ENCODE measurements around the gene SH3RF3.

Gene SH3RF3

DNA sequence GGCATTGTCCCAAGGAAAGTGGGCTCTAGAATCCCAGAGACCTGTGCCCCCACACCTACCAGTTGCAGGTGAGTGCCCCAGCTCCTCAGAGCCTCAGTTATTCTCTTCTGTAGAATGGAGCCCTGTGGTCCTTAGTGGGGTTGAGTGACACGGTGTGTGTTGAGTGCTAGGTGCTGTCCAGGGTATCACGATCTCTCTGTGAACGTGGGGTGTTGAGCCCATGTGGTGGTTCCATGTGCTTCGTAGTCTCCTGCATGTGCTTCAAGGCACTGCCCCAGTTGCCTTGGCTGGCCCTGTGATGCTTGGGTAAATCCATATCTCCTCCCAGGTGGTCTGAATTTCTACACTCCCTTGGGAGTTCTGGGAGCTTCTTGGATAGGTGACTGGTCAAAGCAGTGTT is 54.9 kb downstream of the SH3RF3 start:
- no peak for DNase-seq (ENCODE audit: low read depth)

DNA sequence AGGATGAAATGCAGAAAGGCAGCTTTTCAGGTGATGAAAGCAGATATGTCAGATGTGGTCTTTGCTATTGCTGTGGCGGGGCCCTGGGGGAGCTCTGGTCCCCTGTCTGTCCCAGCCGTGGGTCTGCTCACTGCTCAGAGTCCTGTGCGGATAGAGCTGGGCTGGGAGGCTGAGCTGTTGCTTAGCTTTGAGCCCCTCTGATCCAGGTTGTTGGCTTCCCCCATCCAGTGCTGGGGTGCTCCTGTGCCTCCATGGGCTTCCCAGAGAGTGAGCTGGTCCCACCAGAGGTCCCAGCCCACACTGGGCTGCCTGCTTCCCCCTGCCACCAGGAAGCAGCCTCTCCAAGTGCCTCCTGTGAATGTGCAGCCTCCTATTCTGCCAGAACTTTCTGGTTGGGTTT is 55.4 kb downstream of the SH3RF3 start:
- no peak for DNase-seq (ENCODE audit: low read depth)

DNA sequence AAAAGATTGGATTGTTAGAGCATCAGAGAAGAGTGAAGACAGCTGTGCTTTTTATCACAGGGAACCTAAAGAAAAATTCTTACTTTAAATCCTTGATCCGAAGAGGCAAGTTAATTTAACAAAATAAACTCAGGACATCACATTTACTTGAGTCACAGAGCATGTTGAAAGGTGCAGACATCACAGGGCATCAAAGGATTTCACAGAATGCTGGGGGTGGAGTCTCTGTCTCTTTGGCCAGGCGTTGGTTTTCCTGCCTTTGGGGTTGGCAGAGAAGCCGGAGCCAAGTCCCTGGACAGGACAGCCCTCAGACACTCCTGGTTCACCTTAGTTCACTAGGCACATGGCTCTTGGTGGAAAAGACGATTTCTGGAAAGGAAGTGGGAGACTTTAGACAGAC is 56.3 kb downstream of the SH3RF3 start:
- DNase-seq (ENCODE audit: low read depth) = no peak

DNA sequence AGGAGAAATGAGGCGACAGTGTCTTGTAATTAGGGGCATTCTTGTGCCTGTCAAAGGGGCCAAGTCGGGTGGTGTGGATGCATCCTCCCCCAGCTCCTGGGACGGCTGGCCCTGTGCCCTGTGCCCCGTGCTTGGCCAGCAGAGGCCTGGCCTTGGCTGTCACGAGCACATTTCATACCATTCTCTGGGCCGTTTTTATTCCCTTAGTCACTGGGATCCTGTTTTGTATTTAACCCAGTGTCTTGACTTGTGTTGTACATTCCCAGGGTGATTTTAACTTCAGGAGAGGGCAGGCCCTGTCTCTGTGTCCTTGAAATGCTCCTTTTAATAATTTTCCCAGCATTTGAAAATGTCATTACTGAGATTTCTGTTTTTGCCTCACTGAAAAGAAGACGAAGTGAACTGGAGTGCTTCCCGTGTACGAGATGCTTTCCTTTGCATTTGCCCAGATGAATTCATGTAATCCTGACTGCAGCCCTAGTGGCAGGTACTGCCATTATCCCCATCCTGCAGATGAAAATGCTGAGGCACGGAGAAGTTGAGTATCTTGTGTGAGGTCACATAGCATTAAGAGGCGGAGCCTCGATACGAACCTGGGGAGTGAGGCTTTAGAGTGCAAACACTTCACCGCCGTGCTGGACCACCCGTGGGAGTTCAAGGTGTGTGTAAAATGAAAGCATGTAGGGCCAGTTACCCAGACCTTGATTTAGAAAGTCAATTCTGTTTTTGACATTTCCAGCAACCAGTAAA is 57.0 kb downstream of the SH3RF3 start:
- DNase-seq (ENCODE audit: low read depth) = no peak

- DNase-seq (ENCODE audit: low read depth) = no peak
Observed at GRCh38 chr2:109186656-109187250, 57.7 kb downstream of the SH3RF3 start.

DNA sequence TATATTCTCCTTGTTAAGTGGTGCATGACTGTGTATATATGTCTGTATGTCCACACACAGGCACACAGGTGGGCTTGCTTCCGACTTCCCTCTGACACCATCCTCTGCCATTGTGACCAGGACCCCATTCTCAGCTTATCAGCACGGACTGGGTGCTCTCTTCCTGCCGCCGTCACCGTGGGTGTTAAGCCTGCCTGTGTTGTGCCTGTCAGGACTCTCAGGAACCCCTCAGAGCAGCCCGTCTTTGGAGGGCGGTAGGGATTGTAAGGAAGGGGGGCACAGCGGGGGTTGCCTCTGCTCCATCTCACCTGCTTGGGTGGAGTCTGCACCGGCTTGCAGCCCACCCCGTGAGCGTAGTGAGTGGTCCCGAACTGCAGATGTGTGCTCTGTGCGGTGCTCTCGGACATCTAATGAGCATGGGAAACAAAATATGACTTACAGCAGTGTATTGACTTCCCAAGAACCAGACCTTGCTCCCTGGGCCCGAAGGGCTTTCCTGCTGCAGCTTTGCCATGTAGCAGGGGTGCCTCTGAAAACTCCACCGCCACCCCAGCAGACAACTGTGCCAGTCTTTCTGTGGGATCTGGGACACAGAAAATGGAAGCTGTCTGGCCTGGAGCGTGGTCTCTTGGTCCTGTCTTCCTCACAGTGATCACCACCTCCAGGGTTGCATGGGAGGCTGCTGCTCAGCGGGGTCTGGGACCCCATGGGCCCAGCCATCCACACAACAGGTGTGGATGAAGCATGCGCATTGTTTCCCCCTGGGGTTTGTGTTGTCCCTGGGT is 58.9 kb downstream of the SH3RF3 start:
- no peak for DNase-seq (ENCODE audit: low read depth)

DNA sequence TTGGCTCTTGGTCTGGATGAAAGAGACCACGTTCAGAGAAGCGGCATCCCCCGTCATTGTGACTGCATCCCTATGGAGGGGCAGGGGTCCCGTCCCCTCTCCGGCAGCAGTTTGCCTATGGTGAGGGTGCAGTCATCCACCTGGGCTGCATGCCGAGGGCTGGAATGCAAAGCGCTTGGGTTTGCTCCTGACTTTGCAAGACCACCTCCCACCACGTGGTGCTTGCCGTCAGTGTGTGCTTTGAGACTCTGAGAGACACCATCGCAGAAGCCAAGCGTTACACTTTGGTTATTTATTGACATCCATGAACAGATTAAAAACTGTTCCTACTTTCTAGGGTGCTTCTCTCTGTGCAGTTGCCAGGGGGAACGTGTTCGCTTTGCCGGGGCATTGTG is 59.5 kb downstream of the SH3RF3 start:
- DNase-seq (ENCODE audit: low read depth) = no peak

GRCh38 chr2:109188898-109189297 is 59.9 kb downstream of the SH3RF3 start:
- DNase-seq (ENCODE audit: low read depth) = no peak

GRCh38 chr2:109189751-109190150 is 60.7 kb downstream of the SH3RF3 start:
- DNase-seq (ENCODE audit: low read depth) = no peak

- no peak for DNase-seq (ENCODE audit: low read depth)
Observed at GRCh38 chr2:109193807-109194619, 65.0 kb downstream of the SH3RF3 start.

- DNase-seq (ENCODE audit: low read depth) = no peak
Observed at GRCh38 chr2:109194620-109194937, 65.6 kb downstream of the SH3RF3 start.

DNA sequence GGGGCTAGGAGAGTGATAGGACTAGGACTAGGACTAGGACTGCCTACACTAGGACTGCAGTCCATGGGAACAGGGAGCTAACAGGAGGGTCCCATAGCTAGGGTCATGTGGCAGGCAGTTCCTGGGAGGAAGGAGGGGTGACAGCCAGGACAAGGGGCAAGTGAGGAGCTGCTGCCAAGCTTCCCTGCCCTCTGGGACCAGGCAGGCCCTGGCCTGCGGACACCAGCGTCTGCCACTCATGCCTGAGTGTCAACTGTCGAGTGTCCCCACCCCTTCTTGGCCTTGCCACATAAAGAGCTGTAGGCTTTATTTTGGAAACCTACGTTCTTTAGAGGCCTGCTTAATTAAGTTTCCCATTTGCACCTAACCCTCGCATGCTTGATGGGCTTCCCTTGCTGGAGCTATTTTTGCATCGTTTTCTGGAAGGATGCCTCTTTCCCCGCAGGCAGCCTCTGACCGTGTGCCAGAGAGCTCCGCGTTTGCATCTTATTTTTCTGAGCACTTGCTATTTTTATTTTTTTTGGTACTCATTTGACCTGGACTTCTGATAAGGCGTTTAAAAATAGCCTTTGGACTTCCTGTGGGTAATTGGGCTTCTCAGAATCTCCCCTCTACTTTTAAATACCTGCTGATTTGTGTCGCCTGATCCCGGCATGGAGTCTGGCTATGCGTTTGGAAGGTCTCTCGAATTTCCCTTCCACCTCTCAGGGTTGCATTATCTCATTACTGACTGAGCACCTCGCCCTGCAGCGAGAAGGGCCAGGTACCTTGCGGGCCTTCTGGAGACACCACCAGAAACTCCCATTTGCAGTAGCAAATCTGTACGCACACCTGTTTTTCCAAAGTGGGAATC is 66.4 kb downstream of the SH3RF3 start:
- no peak for DNase-seq (ENCODE audit: low read depth)

- no peak for DNase-seq (ENCODE audit: low read depth)
Observed at GRCh38 chr2:109196081-109196875, 67.3 kb downstream of the SH3RF3 start.

GRCh38 chr2:109197491-109198418 is 68.8 kb downstream of the SH3RF3 start:
- no peak for DNase-seq (ENCODE audit: low read depth)

DNA sequence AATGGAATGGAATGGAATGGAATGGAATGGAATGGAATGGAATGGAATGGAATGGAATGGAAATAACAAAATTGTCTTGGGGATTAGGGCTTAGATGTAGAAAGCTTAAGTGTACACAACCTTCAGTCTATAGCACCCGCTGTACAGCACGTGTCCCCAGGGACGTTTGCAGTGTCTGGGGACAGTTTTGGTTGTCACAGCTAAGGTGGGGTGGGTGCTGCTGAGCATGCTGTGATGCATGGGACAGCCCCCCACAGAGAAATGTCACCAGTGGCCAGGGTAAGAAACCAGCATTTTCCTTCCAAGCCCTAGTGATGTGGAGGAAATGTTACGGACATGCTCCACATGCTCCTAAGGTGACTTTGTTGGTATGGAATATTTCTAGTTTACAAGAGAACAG is 70.8 kb downstream of the SH3RF3 start:
- DNase-seq (ENCODE audit: low read depth) = no peak

- no peak for DNase-seq (ENCODE audit: low read depth)
Observed at GRCh38 chr2:109200616-109201464, 71.8 kb downstream of the SH3RF3 start.

DNA sequence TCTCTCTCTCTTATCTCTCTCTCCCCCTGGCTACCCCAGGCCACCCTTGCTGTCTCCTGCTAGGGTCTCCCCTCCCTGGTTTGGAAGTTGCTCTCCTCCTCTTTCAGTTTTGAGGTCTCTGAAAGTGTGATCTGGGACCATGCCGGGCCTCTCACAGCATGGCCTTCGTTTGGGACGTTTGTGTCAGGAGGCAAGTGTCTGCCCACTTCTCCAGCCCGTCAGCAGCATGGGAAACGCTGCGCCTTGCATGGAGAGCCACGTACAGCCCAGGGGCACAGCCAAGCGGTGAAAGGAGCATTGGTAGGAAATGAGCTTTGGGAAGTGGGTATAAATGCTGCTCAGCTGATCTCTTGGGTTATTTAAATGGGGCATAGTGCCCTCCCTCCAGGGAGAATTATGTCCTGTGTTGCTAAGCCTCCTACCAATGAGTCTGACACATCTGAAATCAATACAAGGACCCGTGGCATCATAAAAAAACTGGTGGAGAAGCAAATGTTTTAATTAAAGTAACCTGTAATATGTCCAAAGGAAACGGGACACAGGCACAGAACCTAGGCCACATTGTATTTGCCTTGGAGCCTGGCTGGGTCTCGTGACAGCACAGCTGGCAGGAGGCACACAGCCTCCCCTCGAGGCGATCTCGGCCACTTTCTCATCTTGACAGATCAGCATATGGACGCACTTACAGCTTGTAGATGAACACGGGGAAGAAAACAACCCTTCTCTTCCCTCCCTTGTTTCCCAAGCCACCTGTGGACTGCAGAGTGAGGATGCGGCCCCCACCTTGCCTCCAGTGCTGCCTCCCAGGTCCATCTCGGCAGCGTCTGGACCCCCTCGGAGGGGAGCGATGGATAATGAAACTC is 72.7 kb downstream of the SH3RF3 start:
- no peak for DNase-seq (ENCODE audit: low read depth)

- no peak for DNase-seq (ENCODE audit: low read depth)
Observed at GRCh38 chr2:109202486-109202885, 73.5 kb downstream of the SH3RF3 start.

All from stimulated activated CD8-positive, alpha-beta memory T cell treated with anti-CD3 and anti-CD28 coated beads, Interleukin-4, amount 100 ng/mL, for 24 hours (primary cell).